H1 (cell line): ENCODE data around the gene GMPR. TPM values are rescaled to one million over a fixed set of nuclear protein-coding genes. Genes with fewer than 3 reads are reported as not detected.

Experiments
- CTCF ChIA-PET: fragments of 300-600 bp; sonication (Branson Sonifier 250); formaldehyde crosslinking; loops from one replicate; lab custom pipeline; 2021; ENCODE audit not compliant: partially characterized antibody; lab: Charles Lee
- POLR2A ChIA-PET: fragments of 300-600 bp; sonication (Branson Sonifier 250); formaldehyde crosslinking; loops from one replicate; lab custom pipeline; 2021; ENCODE audit warnings: inconsistent platforms; ENCODE audit not compliant: partially characterized antibody; lab: Charles Lee
- DNase-seq, 2 experiments: peaks; one replicate each; pipeline versions ENCODE4 v3.0.0 to v3.0.0-alpha.2; 2010 to 2022; ENCODE audit warnings: low spot score in 2 of 2, low read depth in 1 of 2, mixed read lengths in 1 of 2
- FAIRE-seq: peaks from 2 replicates; lab custom pipeline; 2011; peaks lifted over from hg19 to GRCh38; lab: Jason Lieb, UNC
- H2AFZ ChIP-seq: 2 replicates; pipeline ENCODE4 v1.8.1; 2012; ENCODE audit warnings: low read length, inconsistent platforms
- H2AK5ac ChIP-seq: 2 replicates; pipeline ENCODE4 v1.6.1; 2013; ENCODE audit warnings: low read depth, low read length
- H2BK120ac ChIP-seq: replicated peaks from 2 replicates; pipeline ENCODE3; 2013; ENCODE audit warnings: low read depth, low read length, inconsistent platforms
- H2BK12ac ChIP-seq: 2 replicates; pipeline ENCODE4 v1.6.1; 2013; ENCODE audit warnings: low read depth, low read length
- H2BK15ac ChIP-seq: 2 replicates; pipeline ENCODE4 v1.6.1; 2013; ENCODE audit warnings: low read length
- H2BK20ac ChIP-seq: 2 replicates; pipeline ENCODE4 v1.6.1; 2013; ENCODE audit warnings: low read length
- H2BK5ac ChIP-seq: 2 replicates; pipeline ENCODE4 v1.6.1; 2013; ENCODE audit warnings: low read depth, low read length
- H3K14ac ChIP-seq: 2 replicates; pipeline ENCODE4 v1.6.1; 2013; ENCODE audit warnings: inconsistent platforms; ENCODE audit not compliant: insufficient read length
- H3K18ac ChIP-seq: 2 replicates; pipeline ENCODE4 v1.6.1; 2013; ENCODE audit warnings: low read length; ENCODE audit errors: extremely low read depth
- H3K23ac ChIP-seq: 2 replicates; pipeline ENCODE4 v1.6.1; 2013; ENCODE audit warnings: inconsistent platforms; ENCODE audit not compliant: insufficient read length
- H3K23me2 ChIP-seq: 2 replicates; pipeline ENCODE4 v1.6.1; 2013; ENCODE audit warnings: low read depth, low read length
- H3K27ac ChIP-seq: 2 replicates; pipeline ENCODE4 v1.6.1; 2011; ENCODE audit warnings: low read depth, low read length, inconsistent platforms
- H3K27me3 ChIP-seq, 4 experiments: replicated peaks in 1 of 4; 1 replicate in 1 of 4; 2 replicates in 3 of 4; pipeline versions ENCODE4 v1.6.1 to v1.8.1; 2011 to 2013; ENCODE audit warnings: low read length in 3 of 4, mild to moderate bottlenecking in 3 of 4, inconsistent platforms in 2 of 4, mixed read lengths in 2 of 4, moderate library complexity in 1 of 4; ENCODE audit not compliant: control insufficient read depth in 3 of 4, insufficient read depth in 3 of 4; ENCODE audit errors: extremely low read depth in 1 of 4
- H3K36me3 ChIP-seq, 4 experiments: 2 replicates each; pipeline versions ENCODE4 v1.6.1 to v1.8.1; 2011 to 2013; ENCODE audit warnings: mild to moderate bottlenecking in 4 of 4, low read length in 3 of 4, moderate library complexity in 2 of 4, control low read depth in 1 of 4, inconsistent platforms in 1 of 4; ENCODE audit not compliant: insufficient read depth in 4 of 4, control insufficient read depth in 2 of 4
- H3K4ac ChIP-seq: replicated peaks from 2 replicates; pipeline ENCODE3; 2013; ENCODE audit warnings: low read length, low read depth, mixed read lengths, inconsistent platforms; ENCODE audit not compliant: insufficient read length
- H3K4me1 ChIP-seq, 4 experiments: replicated peaks in 1 of 4; 1 replicate in 1 of 4; 2 replicates in 3 of 4; pipeline versions ENCODE4 v1.6.1 to v1.8.1; 2011 to 2013; ENCODE audit warnings: low read length in 3 of 4, inconsistent platforms in 2 of 4, mixed read lengths in 1 of 4; ENCODE audit not compliant: insufficient read depth in 4 of 4, control insufficient read depth in 3 of 4
- H3K4me2 ChIP-seq, 2 experiments: 2 replicates each; pipeline versions ENCODE4 v1.6.1 to v1.8.1; 2011 to 2013; ENCODE audit warnings: low read depth in 2 of 2, low read length in 2 of 2, control low read depth in 1 of 2, inconsistent platforms in 1 of 2, mild to moderate bottlenecking in 1 of 2; ENCODE audit not compliant: insufficient read depth in 1 of 2
- H3K4me3 ChIP-seq, 4 experiments: fragments of 200-600, 300-600 bp in 1 of 4; sonication (generic), shearing (Covaris generic), sonication (Bioruptor Twin) in 1 of 4; 2 replicates each; pipeline versions ENCODE4 v1.5.1 to v1.8.1; 2011 to 2016; ENCODE audit warnings: low read length in 4 of 4, low read depth in 3 of 4, control low read depth in 2 of 4, inconsistent platforms in 2 of 4, mild to moderate bottlenecking in 2 of 4, mixed read lengths in 1 of 4, moderate library complexity in 1 of 4; ENCODE audit not compliant: insufficient read depth in 2 of 4; ENCODE audit errors: extremely low read depth in 1 of 4
- H3K56ac ChIP-seq: replicated peaks from 2 replicates; pipeline ENCODE3; 2013; ENCODE audit warnings: low read depth, mild to moderate bottlenecking, mixed read lengths, low read length, inconsistent platforms; ENCODE audit not compliant: insufficient read length
- H3K79me1 ChIP-seq: 2 replicates; pipeline ENCODE4 v1.6.1; 2013; ENCODE audit warnings: low read depth, low read length, control low read depth
- H3K79me2 ChIP-seq, 2 experiments: 2 replicates each; pipeline versions ENCODE4 v1.6.1 to v1.8.1; 2012 to 2013; ENCODE audit warnings: low read length in 2 of 2, mild to moderate bottlenecking in 2 of 2, inconsistent platforms in 1 of 2; ENCODE audit not compliant: insufficient read depth in 2 of 2, control insufficient read depth in 1 of 2
- H3K9ac ChIP-seq, 4 experiments: replicated peaks in 1 of 4; 1 replicate in 1 of 4; 2 replicates in 3 of 4; pipeline versions ENCODE4 v1.6.1 to v1.8.1; 2011 to 2013; ENCODE audit warnings: low read depth in 3 of 4, low read length in 3 of 4, control low read depth in 2 of 4, mild to moderate bottlenecking in 2 of 4, moderate library complexity in 2 of 4, inconsistent platforms in 1 of 4; ENCODE audit errors: extremely low read depth in 1 of 4
- H3K9me3 ChIP-seq, 2 experiments: 2 replicates each; pipeline versions ENCODE4 v1.6.1 to v1.8.1; 2012 to 2013; ENCODE audit warnings: mild to moderate bottlenecking in 2 of 2, moderate library complexity in 2 of 2, control low read depth in 1 of 2, inconsistent platforms in 1 of 2, low read depth in 1 of 2, low read length in 1 of 2, mixed read lengths in 1 of 2; ENCODE audit not compliant: insufficient read depth in 2 of 2
- H4K20me1 ChIP-seq, 2 experiments: replicated peaks in 1 of 2; 2 replicates each; pipeline versions ENCODE3 to v1.8.1; 2011 to 2013; ENCODE audit warnings: inconsistent platforms in 2 of 2, low read length in 2 of 2, mild to moderate bottlenecking in 1 of 2; ENCODE audit not compliant: insufficient read depth in 2 of 2, control insufficient read depth in 1 of 2
- H4K5ac ChIP-seq: 2 replicates; pipeline ENCODE4 v1.6.1; 2013; ENCODE audit warnings: low read length, low read depth, mixed read lengths, inconsistent platforms; ENCODE audit not compliant: insufficient read length
- H4K8ac ChIP-seq: 2 replicates; pipeline ENCODE4 v1.8.0; 2013; ENCODE audit warnings: mild to moderate bottlenecking, moderate library complexity, low read length, inconsistent platforms; ENCODE audit not compliant: insufficient read depth; ENCODE audit errors: extremely low read depth
- H4K91ac ChIP-seq: replicated peaks from 2 replicates; pipeline ENCODE3; 2013; ENCODE audit warnings: low read length, mixed read lengths, inconsistent platforms; ENCODE audit not compliant: insufficient read length
- ASH2L ChIP-seq: fragments of 200-600, 300-600 bp; sonication (generic); IDR thresholded peaks from one replicate; pipeline ENCODE4 v1.7.1; 2017; ENCODE audit warnings: low read length
- BRCA1 ChIP-seq: IDR thresholded peaks from 2 replicates; pipeline ENCODE4 v1.6.1; 2012; ENCODE audit warnings: low read depth, low read length, improper control_type of control experiment
- CTBP2 ChIP-seq: IDR thresholded peaks from 2 replicates; pipeline ENCODE4 v1.7.0; 2011; ENCODE audit warnings: borderline replicate concordance, mild to moderate bottlenecking, moderate library complexity, mixed read lengths, low read length; ENCODE audit not compliant: insufficient read depth, insufficient read length
- FOSL1 ChIP-seq: IDR thresholded peaks from 2 replicates; pipeline ENCODE4 v1.6.1; 2011; ENCODE audit warnings: mild to moderate bottlenecking, low read depth, low read length, moderate library complexity; ENCODE audit not compliant: insufficient read depth
- GABPA ChIP-seq: IDR thresholded peaks from 2 replicates; pipeline ENCODE4 v1.6.1; 2011; ENCODE audit warnings: mild to moderate bottlenecking, low read length, moderate library complexity, borderline replicate concordance; ENCODE audit not compliant: insufficient read depth
- NANOG ChIP-seq: IDR thresholded peaks from 2 replicates; pipeline ENCODE4 v1.6.1; 2011; ENCODE audit warnings: low read length, low read depth, mild to moderate bottlenecking, inconsistent platforms; ENCODE audit not compliant: insufficient read depth, poor library complexity, severe bottlenecking
- PHF8 ChIP-seq: fragments of 200-600 bp; sonication (generic); conservative IDR thresholded peaks from 2 replicates; pipeline ENCODE4 v1.7.1; 2012; ENCODE audit warnings: low read depth, mild to moderate bottlenecking, inconsistent platforms, low read length, moderate library complexity
- POLR2A ChIP-seq, 2 experiments: IDR thresholded peaks; 1 replicate in 1 of 2; 2 replicates in 1 of 2; pipeline ENCODE4 v1.6.1; 2011; ENCODE audit warnings: low read depth in 2 of 2, low read length in 2 of 2, mild to moderate bottlenecking in 2 of 2; ENCODE audit errors: control extremely low read depth in 1 of 2
- RFX5 ChIP-seq: IDR thresholded peaks from 2 replicates; pipeline ENCODE4 v1.6.1; 2011; ENCODE audit warnings: low read depth, low read length, improper control_type of control experiment, borderline replicate concordance
- RNF2 ChIP-seq: fragments of 200-900, 300-1000 bp; sonication (generic); IDR thresholded peaks from 2 replicates; pipeline ENCODE4 v1.7.1; 2016; ENCODE audit warnings: borderline replicate concordance, low read depth, mild to moderate bottlenecking, antibody characterized with exemption, low read length; ENCODE audit not compliant: poor library complexity, severe bottlenecking; ENCODE audit errors: missing control alignments
- RXRA ChIP-seq: IDR thresholded peaks from 2 replicates; pipeline ENCODE4 v1.6.1; 2011; ENCODE audit warnings: low read depth, mild to moderate bottlenecking, low read length, moderate library complexity; ENCODE audit not compliant: insufficient read depth
- SP1 ChIP-seq: IDR thresholded peaks from 2 replicates; pipeline ENCODE4 v1.6.1; 2011; ENCODE audit warnings: low read depth, low read length
- SP4 ChIP-seq: IDR thresholded peaks from 2 replicates; pipeline ENCODE4 v1.6.1; 2012; ENCODE audit warnings: low read length, inconsistent platforms
- ZNF274 ChIP-seq: IDR thresholded peaks from 2 replicates; pipeline ENCODE4 v1.7.0; 2012; ENCODE audit warnings: low read length, borderline replicate concordance; ENCODE audit errors: extremely low read depth
- WGBS, 2 experiments: shearing (Covaris generic) in 1 of 2; methylation state at CpG; one replicate each; pipeline versions ENCODE4 v1.1.6 to v1.1.7; 2013 to 2015; ENCODE audit warnings: low lambda C conversion rate in 2 of 2, mixed read lengths in 2 of 2, inconsistent platforms in 1 of 2, low coverage in 1 of 2, missing lambda C conversion rate in 1 of 2; ENCODE audit not compliant: insufficient replicate concordance in 2 of 2, insufficient coverage in 1 of 2, insufficient read length in 1 of 2; ENCODE audit errors: extremely low coverage in 1 of 2, missing lambda C conversion rate in 1 of 2; 5-methylcytosine and 5-hydroxymethylcytosine counted together
- polyA plus RNA-seq, 7 experiments: library from polyadenylated mRNA; depleted of rRNA in 3 of 7; stranded (reverse) in 5 of 7; unstranded in 2 of 7; fragments of >200 nt in 5 of 7; fragments of 200-250 nt in 2 of 7; gene quantifications; 1 replicate in 5 of 7; 2 replicates in 1 of 7; 4 replicates in 1 of 7; pipeline versions ENCODE4 v1.2.1 to v1.2.3, GENCODE V29; 2011 to 2013; ENCODE audit warnings: missing spikeins in 2 of 7, mixed read lengths in 2 of 7
- total RNA-seq: library from RNA; stranded (reverse); fragmentation: NEBNext Ultra II Directional; extraction: Animal tissue kit (Norgen Biotek cat#: 25700); gene quantifications from 2 replicates; pipeline ENCODE4 v1.2.1, GENCODE V29; 2021

GMPR gene
- total and polyA plus RNA-seq, 2 of the 8 experiments (the other 6 are each of a cell fraction or from before 2014, with no cell fraction given), result 0.99 to 1.2 TPM

DNA sequence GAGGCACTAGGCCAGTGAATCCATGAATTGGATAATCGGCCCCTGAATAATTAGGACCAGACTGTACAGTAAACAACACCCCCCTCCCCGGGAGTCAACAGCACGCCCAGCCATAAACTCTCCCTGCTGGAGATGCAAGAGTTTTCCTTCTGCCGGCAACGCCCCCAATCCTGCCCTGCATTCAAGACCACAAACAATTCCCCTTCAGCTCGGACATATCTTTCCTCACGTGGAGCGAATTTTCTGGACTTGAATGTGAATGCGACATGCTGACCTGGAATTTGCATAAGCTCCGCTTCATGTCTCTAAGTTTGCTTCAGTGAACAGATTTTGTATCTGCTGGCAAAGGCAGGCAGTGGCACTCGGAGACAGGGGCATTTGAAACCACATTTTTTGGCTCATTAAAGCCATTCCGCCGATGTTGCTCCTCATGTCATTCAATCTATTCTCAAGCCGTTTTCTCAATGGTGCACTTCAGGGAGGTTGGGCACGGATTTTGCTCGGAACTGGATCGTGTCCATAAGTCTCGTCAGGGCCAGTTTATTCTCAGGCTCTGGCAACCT is 38.0 kb upstream of the GMPR start:
- Histone ChIP-seq H2AFZ (no peak overlapping the region), H3K4me1 (no peaks in the 10 kb centered on the region), H4K5ac (no peak overlapping the region), H3K18ac (no peak overlapping the region), H3K23me2 (no peaks in the 10 kb centered on the region), H3K79me1 (no peaks in the 10 kb centered on the region), H2BK120ac (no peak overlapping the region), H3K9me3 (no peaks in the 10 kb centered on the region), H2BK12ac (no peak overlapping the region), H3K27me3 (no peaks in the 10 kb centered on the region), H3K79me2 (no peaks in the 10 kb centered on the region), H4K8ac (no peak overlapping the region), H3K27ac (no peak overlapping the region), H4K91ac (no peak overlapping the region), H3K36me3 (no peaks in the 10 kb centered on the region), H2BK5ac (no peak overlapping the region; the same call in 1 of the 2 replicates), H4K20me1 (no peaks in the 10 kb centered on the region), H2AK5ac (no peak overlapping the region), H3K4me2 (no peak overlapping the region; a peak in 1 of 4 replicates), H3K4ac (no peak overlapping the region), H3K14ac (no peak overlapping the region), H3K9ac (no peak overlapping the region; a peak in 1 of 7 replicates), H3K56ac (no peak overlapping the region), H2BK15ac (no peak overlapping the region), H2BK20ac (no peak overlapping the region), H3K23ac (no peak overlapping the region), H3K4me3 (no peak overlapping the region)
- 82% methylated on average over 18 of the region's 18 CpGs; no CpG with 5 or more reads in 1 of the 2 experiments for WGBS, 2 experiments
- ChIA-PET CTCF (interaction anchor here (1.2 to 1.8 kb wide), 6 partner anchors 9 to 523 kb away, joined by 3 to 11 read pairs (median 4); no protein-coding TSS in a partner anchor), POLR2A (no interaction called here)
- no peak for FAIRE-seq
- no peak for DNase-seq
- TF ChIP-seq PHF8, result no peak
- no peak for TF ChIP-seq RXRA
- TF ChIP-seq GABPA, result no peak
- TF ChIP-seq RFX5, result no peak
- no peak for TF ChIP-seq BRCA1
- TF ChIP-seq NANOG, result no peak
- TF ChIP-seq POLR2A (IDR thresholded peaks at IDR 0.05; ENCODE audit: control extremely low read depth in 1 of 2, low read depth in 2 of 2, low read length in 2 of 2), result no peak
- TF ChIP-seq FOSL1, result no peak
- no peak for TF ChIP-seq CTBP2
- no peak for TF ChIP-seq RNF2
- TF ChIP-seq ZNF274, result no peak
- no peak for TF ChIP-seq SP4
- TF ChIP-seq ASH2L, result no peak
- no peak for TF ChIP-seq SP1
